Measurements from ENCODE around the gene PTPN11. TPM values are rescaled to one million over a fixed set of nuclear protein-coding genes. Genes with fewer than 3 reads are reported as not detected.

PTPN11 gene
- total RNA-seq, 4 donors from 2014 or later: 29.0 to 82.0 (median 57.5) TPM

GRCh38 chr12:112535017-112535416 is 116.3 kb downstream of the PTPN11 start:
- Histone ChIP-seq H3K9me3 (no peaks in the 10 kb centered on the region), H3K27me3 (peaks cover 0 to 10% (median 0%) of the 10 kb centered on the region in 4 donors), H3K27ac (no peak overlapping the region), H3K4me3 (no peak overlapping the region), H3K36me3 (no peaks in the 10 kb centered on the region), H3K4me1 (no peaks in the 10 kb centered on the region)
- TF ChIP-seq POLR2A (IDR thresholded peaks at IDR 0.05): no peak
- TF ChIP-seq, protein P1, sequence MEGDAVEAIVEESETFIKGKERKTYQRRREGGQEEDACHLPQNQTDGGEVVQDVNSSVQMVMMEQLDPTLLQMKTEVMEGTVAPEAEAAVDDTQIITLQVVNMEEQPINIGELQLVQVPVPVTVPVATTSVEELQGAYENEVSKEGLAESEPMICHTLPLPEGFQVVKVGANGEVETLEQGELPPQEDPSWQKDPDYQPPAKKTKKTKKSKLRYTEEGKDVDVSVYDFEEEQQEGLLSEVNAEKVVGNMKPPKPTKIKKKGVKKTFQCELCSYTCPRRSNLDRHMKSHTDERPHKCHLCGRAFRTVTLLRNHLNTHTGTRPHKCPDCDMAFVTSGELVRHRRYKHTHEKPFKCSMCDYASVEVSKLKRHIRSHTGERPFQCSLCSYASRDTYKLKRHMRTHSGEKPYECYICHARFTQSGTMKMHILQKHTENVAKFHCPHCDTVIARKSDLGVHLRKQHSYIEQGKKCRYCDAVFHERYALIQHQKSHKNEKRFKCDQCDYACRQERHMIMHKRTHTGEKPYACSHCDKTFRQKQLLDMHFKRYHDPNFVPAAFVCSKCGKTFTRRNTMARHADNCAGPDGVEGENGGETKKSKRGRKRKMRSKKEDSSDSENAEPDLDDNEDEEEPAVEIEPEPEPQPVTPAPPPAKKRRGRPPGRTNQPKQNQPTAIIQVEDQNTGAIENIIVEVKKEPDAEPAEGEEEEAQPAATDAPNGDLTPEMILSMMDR (IDR thresholded peaks at IDR 0.05): no peak
- intact Hi-C loops (cut with DNase I): no loop called here
- 92% methylated on average over 4 to 6 of the region's 6 CpGs for WGBS, 2 donors
- DNase-seq: no peak

- no peaks in the 10 kb centered on the region for H3K4me1 ChIP-seq
- no peak overlapping the region for H3K27ac ChIP-seq
- intact Hi-C loops (cut with DNase I): no loop called here
- H3K4me3 ChIP-seq: no peak overlapping the region
- H3K9me3 ChIP-seq: no peaks in the 10 kb centered on the region
- H3K27me3 ChIP-seq: peaks cover 0 to 16% (median 0%) of the 10 kb centered on the region in 4 donors
- H3K36me3 ChIP-seq: no peaks in the 10 kb centered on the region
- 81 to 86% methylated on average over 6 of the region's 6 CpGs for WGBS, 2 donors
- TF ChIP-seq, protein P1 (IDR thresholded peaks at IDR 0.05): no peak
- no peak for TF ChIP-seq POLR2A (IDR thresholded peaks at IDR 0.05)
- no peak for DNase-seq
Measured at GRCh38 chr12:112535637-112536366, 117.1 kb downstream of the PTPN11 start.

DNA sequence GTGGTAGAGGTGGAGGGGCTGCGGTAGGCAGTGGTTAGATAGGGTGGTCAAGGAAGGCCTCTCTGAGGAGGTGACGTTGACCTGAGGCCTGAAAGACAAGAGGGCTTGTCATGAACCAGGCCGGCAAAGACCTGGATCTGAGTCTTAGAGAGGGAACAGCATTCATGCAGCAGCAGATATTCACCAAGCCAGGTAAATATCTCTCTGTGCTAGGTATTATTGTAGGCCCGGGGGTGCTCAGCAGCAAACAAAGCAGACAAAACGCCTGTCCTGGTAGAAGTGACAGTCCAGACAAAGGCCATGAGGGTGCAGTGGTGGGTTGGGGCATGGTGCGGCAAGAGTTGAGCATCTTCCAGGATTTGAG is 117.6 kb downstream of the PTPN11 start:
- H3K36me3 ChIP-seq: no peaks in the 10 kb centered on the region
- H3K9me3 ChIP-seq: no peaks in the 10 kb centered on the region
- no peak for DNase-seq
- intact Hi-C loops (cut with DNase I): no loop called here
- no peaks in the 10 kb centered on the region for H3K4me1 ChIP-seq
- H3K27me3 ChIP-seq: peaks cover 0 to 16% (median 0%) of the 10 kb centered on the region in 4 donors
- no peak for TF ChIP-seq POLR2A (IDR thresholded peaks at IDR 0.05)
- TF ChIP-seq, protein P1 (IDR thresholded peaks at IDR 0.05): no peak
- H3K27ac ChIP-seq: no peak overlapping the region
- H3K4me3 ChIP-seq: no peak overlapping the region
- WGBS, 2 donors: 72 to 82% methylated on average over 6 of the region's 6 CpGs

GRCh38 chr12:112537710-112538396 is 119.1 kb downstream of the PTPN11 start:
- Histone ChIP-seq H3K4me3 (no peak overlapping the region), H3K36me3 (no peaks in the 10 kb centered on the region), H3K9me3 (no peaks in the 10 kb centered on the region), H3K27me3 (peaks cover 0 to 16% (median 0%) of the 10 kb centered on the region in 4 donors), H3K27ac (no peak overlapping the region), H3K4me1 (no peaks in the 10 kb centered on the region)
- intact Hi-C loops (cut with DNase I): no loop called here
- TF ChIP-seq, protein P1 (IDR thresholded peaks at IDR 0.05): no peak
- no peak for TF ChIP-seq POLR2A (IDR thresholded peaks at IDR 0.05)
- DNase-seq: no peak
- WGBS, 2 donors: 24 to 45% methylated on average over 3 of the region's 3 CpGs

- intact Hi-C loops (cut with DNase I): no loop called here
- H3K4me3 ChIP-seq: no peak overlapping the region
- WGBS, 2 donors: 41 to 57% methylated on average over 2 of the region's 2 CpGs
- no peaks in the 10 kb centered on the region for H3K4me1 ChIP-seq
- no peak overlapping the region for H3K27ac ChIP-seq
- peaks cover 0 to 18% (median 0%) of the 10 kb centered on the region in 4 donors for H3K27me3 ChIP-seq
- no peaks in the 10 kb centered on the region for H3K36me3 ChIP-seq
- no peaks in the 10 kb centered on the region for H3K9me3 ChIP-seq
- no peak for DNase-seq
- TF ChIP-seq, protein P1 (IDR thresholded peaks at IDR 0.05): no peak
- TF ChIP-seq POLR2A (IDR thresholded peaks at IDR 0.05): no peak
Measured at GRCh38 chr12:112538740-112539139, 120.0 kb downstream of the PTPN11 start.

All from esophagus squamous epithelium (tissue), 5 donors.